HG03039 (cell line): ENCODE data around the gene ENTHD1.
"Not testable (repeated sequence)": the region's sequence is repeated elsewhere in the genome, so short reads cannot be mapped to it uniquely, and the experiment has no call there.

Experiments used
- ATAC-seq: cut with Tn5 transposase; IDR thresholded peaks from one replicate; pipeline ENCODE4 v1.9.1; 2021; ENCODE audit warnings: mild to moderate bottlenecking, moderate library complexity; ENCODE audit not compliant: unreplicated experiment

ENTHD1 gene

GRCh38 chr22:39852799-39853198 lies 40.8 kb downstream of the ENTHD1 start:
- ATAC-seq = no peak

GRCh38 chr22:39851606-39852315 lies 41.8 kb downstream of the ENTHD1 start:
- no peak for ATAC-seq

GRCh38 chr22:39847477-39847876 lies 46.1 kb downstream of the ENTHD1 start:
- ATAC-seq = no peak

GRCh38 chr22:39846539-39846938 lies 47.0 kb downstream of the ENTHD1 start:
- ATAC-seq = not testable (repeated sequence)

- ATAC-seq = no peak
These were observed 48.0 kb downstream of the ENTHD1 start for GRCh38 chr22:39845529-39845928.

GRCh38 chr22:39839917-39840510 lies 53.5 kb downstream of the ENTHD1 start:
- no peak for ATAC-seq

- no peak for ATAC-seq
These were observed 54.4 kb downstream of the ENTHD1 start for GRCh38 chr22:39839204-39839603.

- no peak for ATAC-seq
These were observed 60.0 kb downstream of the ENTHD1 start for GRCh38 chr22:39833610-39834009.

- ATAC-seq = no peak
These were observed 60.5 kb downstream of the ENTHD1 start for GRCh38 chr22:39833093-39833492.

- ATAC-seq = no peak
These were observed 60.9 kb downstream of the ENTHD1 start for GRCh38 chr22:39832627-39833074.

GRCh38 chr22:39825661-39826102 lies 67.9 kb downstream of the ENTHD1 start:
- no peak for ATAC-seq

GRCh38 chr22:39821008-39821407 lies 72.6 kb downstream of the ENTHD1 start:
- no peak for ATAC-seq

- no peak for ATAC-seq
These were observed 73.3 kb downstream of the ENTHD1 start for GRCh38 chr22:39820256-39820655.

- ATAC-seq = no peak
These were observed 74.1 kb downstream of the ENTHD1 start for GRCh38 chr22:39819429-39819828.

GRCh38 chr22:39818094-39818493 lies 75.5 kb downstream of the ENTHD1 start:
- no peak for ATAC-seq

- no peak for ATAC-seq
These were observed 77.6 kb downstream of the ENTHD1 start for GRCh38 chr22:39815932-39816331.

GRCh38 chr22:39814899-39815298 lies 78.7 kb downstream of the ENTHD1 start:
- no peak for ATAC-seq

- no peak for ATAC-seq
These were observed 83.6 kb downstream of the ENTHD1 start for GRCh38 chr22:39809772-39810557.

- no peak for ATAC-seq
These were observed 85.5 kb downstream of the ENTHD1 start for GRCh38 chr22:39808081-39808480.

- ATAC-seq = no peak
These were observed 87.5 kb downstream of the ENTHD1 start for GRCh38 chr22:39806109-39806508.

- no peak for ATAC-seq
These were observed 88.4 kb downstream of the ENTHD1 start for GRCh38 chr22:39805117-39805516.

GRCh38 chr22:39802682-39803081 lies 90.9 kb downstream of the ENTHD1 start:
- ATAC-seq = no peak
